ENCODE results near the gene FGD3.

The FGD3 gene

GRCh38 chr9:92917176-92917800 lies 30.0 kb upstream of the FGD3 start:
- H3K27me3 ChIP-seq (ENCODE audit: control insufficient read depth, low read length), result no peaks in the 10 kb centered on the region
- no peak overlapping the region for H3K4me2 ChIP-seq (ENCODE audit: low read length)
- H3K79me2 ChIP-seq (ENCODE audit: control insufficient read depth, low read length), result no peaks in the 10 kb centered on the region
- peaks cover 13% of the 10 kb centered on the region for H3K4me1 ChIP-seq (ENCODE audit: control insufficient read depth, low read length)
- H3K9me2 ChIP-seq (replicated peaks; ENCODE audit: control insufficient read depth, low read length), result no peaks in the 10 kb centered on the region
- H3K9me3 ChIP-seq (ENCODE audit: control insufficient read depth, insufficient read depth, low read length), result no peaks in the 10 kb centered on the region
- no peak overlapping the region for H3K27ac ChIP-seq (ENCODE audit: low read depth, low read length)
- no peak overlapping the region for H3K4me3 ChIP-seq (ENCODE audit: low read length)
- TF ChIP-seq CTCF (IDR thresholded peaks at IDR 0.05; ENCODE audit: low read depth, low read length, poor library complexity, severe bottlenecking), result no peak
- TF ChIP-seq EZH2phosphoT487 (IDR thresholded peaks at IDR 0.05; ENCODE audit: borderline replicate concordance, low read length), result no peak
- no peaks in the 10 kb centered on the region for H3F3A ChIP-seq (ENCODE audit: control insufficient read depth, insufficient read depth)
- no peaks in the 10 kb centered on the region for H4K20me1 ChIP-seq (ENCODE audit: control insufficient read depth, insufficient read depth, low read depth, low read length)
- no peaks in the 10 kb centered on the region for H3K36me3 ChIP-seq (ENCODE audit: control insufficient read depth, low read length)

- H3K27ac ChIP-seq (ENCODE audit: low read depth, low read length), result no peak overlapping the region
- no peaks in the 10 kb centered on the region for H3K9me3 ChIP-seq (ENCODE audit: control insufficient read depth, insufficient read depth, low read length)
- H3F3A ChIP-seq (ENCODE audit: control insufficient read depth, insufficient read depth), result no peaks in the 10 kb centered on the region
- peaks cover 13% of the 10 kb centered on the region for H3K4me1 ChIP-seq (ENCODE audit: control insufficient read depth, low read length)
- TF ChIP-seq EZH2phosphoT487 (IDR thresholded peaks at IDR 0.05; ENCODE audit: borderline replicate concordance, low read length) (no peak), CTCF (IDR thresholded peaks at IDR 0.05; ENCODE audit: low read depth, low read length, poor library complexity, severe bottlenecking) (no peak)
- H4K20me1 ChIP-seq (ENCODE audit: control insufficient read depth, insufficient read depth, low read depth, low read length), result no peaks in the 10 kb centered on the region
- H3K36me3 ChIP-seq (ENCODE audit: control insufficient read depth, low read length), result no peaks in the 10 kb centered on the region
- no peaks in the 10 kb centered on the region for H3K79me2 ChIP-seq (ENCODE audit: control insufficient read depth, low read length)
- H3K27me3 ChIP-seq (ENCODE audit: control insufficient read depth, low read length), result no peaks in the 10 kb centered on the region
- H3K4me2 ChIP-seq (ENCODE audit: low read length), result no peak overlapping the region
- no peaks in the 10 kb centered on the region for H3K9me2 ChIP-seq (replicated peaks; ENCODE audit: control insufficient read depth, low read length)
- H3K4me3 ChIP-seq (ENCODE audit: low read length), result no peak overlapping the region
These were observed 26.9 kb upstream of the FGD3 start for GRCh38 chr9:92920437-92920836.

GRCh38 chr9:92931606-92932005 lies 15.7 kb upstream of the FGD3 start:
- Histone ChIP-seq H3F3A (ENCODE audit: control insufficient read depth, insufficient read depth) (no peaks in the 10 kb centered on the region), H3K4me2 (ENCODE audit: low read length) (no peak overlapping the region), H3K9me2 (replicated peaks; ENCODE audit: control insufficient read depth, low read length) (no peaks in the 10 kb centered on the region), H3K36me3 (ENCODE audit: control insufficient read depth, low read length) (no peaks in the 10 kb centered on the region), H3K4me1 (ENCODE audit: control insufficient read depth, low read length) (peaks cover 3% of the 10 kb centered on the region; the same call in 1 of the 2 replicates), H3K9me3 (ENCODE audit: control insufficient read depth, insufficient read depth, low read length) (no peaks in the 10 kb centered on the region), H3K4me3 (ENCODE audit: low read length) (no peak overlapping the region), H3K79me2 (ENCODE audit: control insufficient read depth, low read length) (no peaks in the 10 kb centered on the region), H4K20me1 (ENCODE audit: control insufficient read depth, insufficient read depth, low read depth, low read length) (no peaks in the 10 kb centered on the region), H3K27me3 (ENCODE audit: control insufficient read depth, low read length) (peaks cover 11% of the 10 kb centered on the region), H3K27ac (ENCODE audit: low read depth, low read length) (no peak overlapping the region)
- TF ChIP-seq EZH2phosphoT487 (IDR thresholded peaks at IDR 0.05; ENCODE audit: borderline replicate concordance, low read length), result no peak
- no peak for TF ChIP-seq CTCF (IDR thresholded peaks at IDR 0.05; ENCODE audit: low read depth, low read length, poor library complexity, severe bottlenecking)
